Placental epithelial cell (primary cell): ENCODE results near the gene CCDC74B. TPM values are rescaled to one million over a fixed set of nuclear protein-coding genes. Genes with fewer than 3 reads are reported as not detected.

Experiments used
- small RNA-seq: library from RNA; depleted of rRNA; stranded (forward); fragments of <200 nt; gene quantifications from one replicate; pipeline ENCODE3, GENCODE V24; 2012
- total RNA-seq: library from RNA; depleted of rRNA; stranded (reverse); fragments of >200 nt; gene quantifications from 2 replicates; pipeline ENCODE4 v1.2.3, GENCODE V29; 2012

The CCDC74B gene
- 2.0 and 4.7 TPM in 2 replicates for total RNA-seq

GRCh38 chr2:130145006-130145414 is at the start of gene CCDC74B:
Gene CCDC74B (minus strand): TSS chr2:130145112. CDS start chr2:130144996, 116 bp downstream.

GRCh38 chr2:130181880-130182682 is 37.2 kb upstream of the CCDC74B start, which contains the start of gene MZT2B:
Gene MZT2B (plus strand): TSS chr2:130182262. CDS start chr2:130182283, 21 bp downstream.

GRCh38 chr2:130181325-130181879 is 36.5 kb upstream of the CCDC74B start, which contains the start of gene SMPD4:
Gene SMPD4 (minus strand): TSS chr2:130181602. CDS start chr2:130176592, 5,010 bp downstream.

DNA sequence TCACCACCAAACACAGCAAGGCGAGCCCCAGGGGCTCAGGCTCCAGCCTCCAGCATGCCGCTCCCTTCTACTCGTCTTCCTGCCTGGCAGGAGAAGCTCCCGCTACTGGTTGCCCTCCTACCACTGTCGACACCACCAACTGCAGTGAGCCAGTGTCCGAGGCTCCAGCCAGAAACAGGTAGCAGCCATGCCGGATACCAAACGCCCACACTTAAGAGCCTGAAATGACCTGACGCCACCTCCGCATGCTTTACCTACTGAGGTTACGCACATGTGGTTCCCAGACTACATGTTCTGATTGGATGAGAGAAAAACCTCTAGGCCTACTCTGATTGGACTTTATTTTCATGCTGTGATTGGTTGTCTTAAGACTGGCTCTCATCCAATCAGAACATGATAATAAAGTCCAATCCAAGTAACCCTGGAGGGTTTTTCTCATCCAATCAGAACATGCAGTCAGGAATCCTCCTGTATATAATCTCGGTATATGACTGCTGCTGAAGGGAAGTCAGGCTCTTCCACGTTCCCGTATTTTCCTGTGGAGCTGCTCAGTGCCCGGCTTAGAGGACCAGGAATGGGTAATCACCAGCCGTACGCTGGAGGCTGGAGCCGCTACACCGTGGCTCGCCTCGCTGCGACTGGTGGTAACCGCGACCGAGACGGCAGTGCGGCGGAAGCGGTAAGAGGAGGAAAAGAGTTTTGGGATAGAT is 15.6 kb downstream of the CCDC74B start, which contains the start of gene POTEF:
Gene POTEF (minus strand): TSS at position 103 of the 710 bp plus-strand sequence. CDS start 8,707 bp downstream, outside the sequence.

Small RNAs within 50 kb of the gene (small RNA-seq; reads per million reads assigned to genes)
- gene RNU6-1049P: not detected

Other genes with a start within 250 kb of the CCDC74B start
- gene RAB6C, start 165.4 kb downstream of the CCDC74B start, total RNA-seq: 0.39 and 1.2 TPM in 2 replicates
- gene POTEF, start 15.9 kb downstream of the CCDC74B start, total RNA-seq: not detected in 2 replicates
- 21.6 and 29.9 TPM in 2 replicates for gene SMPD4, start 36.5 kb upstream of the CCDC74B start, total RNA-seq
- gene MZT2B, start 37.1 kb upstream of the CCDC74B start, total RNA-seq: 120 and 173 TPM in 2 replicates
- 0.22 and 0.39 TPM in 2 replicates for gene TUBA3E, start 53.3 kb upstream of the CCDC74B start, total RNA-seq
- 52.2 and 71.5 TPM in 2 replicates for gene IMP4, start 197.8 kb upstream of the CCDC74B start, total RNA-seq
- gene PTPN18, start 210.9 kb upstream of the CCDC74B start, total RNA-seq: 31.0 and 33.6 TPM in 2 replicates